K562 (cell line): Measurements from ENCODE around the gene DNAH17. TPM values are rescaled to one million over a fixed set of nuclear protein-coding genes. Genes with fewer than 3 reads are reported as not detected.
A peak's percentile ranks its signal among the peaks of the same experiment; 100 is the strongest.

Source experiments
- ATAC-seq: fragments of 200-7000 bp; cut with Tn5 transposase; 3 replicates; pipeline ENCODE4 v1.9.1; 2020; ENCODE audit warnings: moderate library complexity
- BruUV-seq: library from RNA; stranded (reverse); fragments of 400-500 nt; replicated peaks from 2 replicates; lab custom pipeline; 2021; lab: Mats Ljungman, UMichigan
- CTCF ChIA-PET: fragments of 300-600 bp; formaldehyde crosslinking; extraction: SDS; loops from one replicate; lab custom pipeline; 2021; ENCODE audit warnings: low intra/inter-chr PET ratio; lab: Yijun Ruan, JAX
- POLR2A ChIA-PET: fragments of 300-600, 350-650 bp; sonication (Branson Sonifier 250); formaldehyde crosslinking; extraction: SDS; loops from one replicate; lab custom pipeline; 2021; ENCODE audit warnings: antibody characterized with exemption, inconsistent platforms; lab: Yijun Ruan, JAX
- DNase-seq, 4 experiments: peaks; one replicate each; pipeline versions ENCODE4 v3.0.0 to v3.0.0-alpha.2; 2011 to 2018; ENCODE audit warnings: low spot score in 3 of 4, mixed read lengths in 3 of 4; ENCODE audit errors: extremely low read depth in 1 of 4
- FAIRE-seq: peaks from 2 replicates; lab custom pipeline; 2011; peaks lifted over from hg19 to GRCh38; lab: Jason Lieb, UNC
- H2AFZ ChIP-seq: 2 replicates; pipeline ENCODE4 v1.6.0; 2011; ENCODE audit warnings: low read depth, low read length, control low read depth, inconsistent platforms
- H3K27ac ChIP-seq: fragments of 200-600 bp; 3 replicates; pipeline ENCODE4 v1.8.0; 2011; ENCODE audit warnings: low read depth, mild to moderate bottlenecking, control low read depth, inconsistent platforms, low read length, moderate library complexity, mixed read lengths; ENCODE audit errors: extremely low read depth
- H3K27me3 ChIP-seq, 2 experiments: fragments of 300-600 bp in 1 of 2; 2 replicates in 1 of 2; 3 replicates in 1 of 2; pipeline versions ENCODE4 v1.6.0 to v1.8.0; 2011; ENCODE audit warnings: inconsistent platforms in 2 of 2, low read length in 2 of 2, mild to moderate bottlenecking in 1 of 2, mixed read lengths in 1 of 2, moderate library complexity in 1 of 2; ENCODE audit not compliant: control insufficient read depth in 2 of 2, insufficient read depth in 2 of 2
- H3K36me3 ChIP-seq: fragments of 300-600 bp; 3 replicates; pipeline ENCODE4 v1.8.0; 2011; ENCODE audit warnings: mild to moderate bottlenecking, low read length, inconsistent platforms; ENCODE audit not compliant: control insufficient read depth, insufficient read depth
- H3K4me1 ChIP-seq, 2 experiments: fragments of 200-600 bp in 1 of 2; replicated peaks in 1 of 2; 2 replicates in 1 of 2; 3 replicates in 1 of 2; pipeline versions ENCODE4 v1.5.1 to v1.8.0; 2011; ENCODE audit warnings: inconsistent platforms in 2 of 2, low read length in 2 of 2, mild to moderate bottlenecking in 1 of 2, mixed read lengths in 1 of 2, moderate library complexity in 1 of 2; ENCODE audit not compliant: control insufficient read depth in 2 of 2, insufficient read depth in 2 of 2
- H3K4me2 ChIP-seq: 2 replicates; pipeline ENCODE4 v1.6.1; 2011; ENCODE audit warnings: low read length, control low read depth, inconsistent platforms, mixed read lengths; ENCODE audit not compliant: insufficient read depth
- H3K4me3 ChIP-seq: fragments of 200-600 bp; sonication (generic), shearing (Covaris generic); 2 replicates; pipeline ENCODE4 v1.5.1; 2016; ENCODE audit warnings: control low read depth, inconsistent platforms
- H3K79me2 ChIP-seq: fragments of 200-600 bp; 3 replicates; pipeline ENCODE4 v1.8.0; 2011; ENCODE audit warnings: low read length, inconsistent platforms; ENCODE audit not compliant: control insufficient read depth, insufficient read depth
- H3K9ac ChIP-seq, 2 experiments: 2 replicates each; pipeline versions ENCODE4 v1.6.0 to v1.6.1; 2011; ENCODE audit warnings: low read depth in 2 of 2, low read length in 2 of 2, control low read depth in 1 of 2, inconsistent platforms in 1 of 2, mild to moderate bottlenecking in 1 of 2, mixed read lengths in 1 of 2; ENCODE audit not compliant: insufficient read depth in 1 of 2
- H3K9me1 ChIP-seq: one replicate; pipeline ENCODE4 v1.6.0; 2011; ENCODE audit warnings: inconsistent platforms, mild to moderate bottlenecking, low read length, moderate library complexity; ENCODE audit not compliant: control insufficient read depth, insufficient read depth
- H3K9me3 ChIP-seq: replicated peaks from 2 replicates; pipeline ENCODE4 v1.5.1; 2011; ENCODE audit warnings: low read depth, low read length, inconsistent platforms; ENCODE audit not compliant: control insufficient read depth, insufficient read depth
- H4K20me1 ChIP-seq: replicated peaks from 2 replicates; pipeline ENCODE4 v1.6.1; 2011; ENCODE audit warnings: low read length, inconsistent platforms, mixed read lengths; ENCODE audit not compliant: control insufficient read depth, insufficient read depth
- CBFA2T2 ChIP-seq: fragments of 450-650 bp; conservative IDR thresholded peaks from 2 replicates; pipeline ENCODE4 v1.6.1; 2017; ENCODE audit warnings: mild to moderate bottlenecking
- CBX5 ChIP-seq: IDR thresholded peaks from 2 replicates; pipeline ENCODE4 v1.6.1; 2014; ENCODE audit warnings: low read depth, borderline replicate concordance
- FOXJ2 ChIP-seq: fragments of 200-800 bp; sonication (Bioruptor generic); IDR thresholded peaks from 2 replicates; pipeline ENCODE4 v1.6.1; 2016; ENCODE audit warnings: missing genetic modification characterization, missing compliant biosample characterization
- MAFK ChIP-seq: IDR thresholded peaks from 2 replicates; pipeline ENCODE4 v1.6.1; 2011; ENCODE audit warnings: low read length, improper control_type of control experiment
- SREBF2 ChIP-seq: sonication (generic); formaldehyde crosslinking; IDR thresholded peaks from 2 replicates; pipeline ENCODE4 v1.4.0; 2020; ENCODE audit warnings: mild to moderate bottlenecking, missing genetic modification reagents
- ZMIZ1 ChIP-seq, 2 experiments: fragments of 150-350 bp in 1 of 2; IDR thresholded peaks; 2 replicates each; pipeline ENCODE4 v1.6.1; 2012 to 2016; ENCODE audit warnings: low read depth in 2 of 2, low read length in 2 of 2, mild to moderate bottlenecking in 1 of 2, moderate library complexity in 1 of 2
- ZNF184 ChIP-seq: sonication (generic); formaldehyde crosslinking; IDR thresholded peaks from 2 replicates; pipeline ENCODE4 v1.5.0; 2020; ENCODE audit warnings: missing genetic modification reagents
- ZNF316 ChIP-seq: fragments of 450-650 bp; IDR thresholded peaks from 2 replicates; pipeline ENCODE4 v1.6.1; 2016
- ZNF740 ChIP-seq, 3 experiments: fragments of 200-800 bp in 1 of 3; sonication (Bioruptor generic) in 1 of 3; sonication (generic) in 1 of 3; formaldehyde crosslinking in 1 of 3; IDR thresholded peaks; 2 replicates each; pipeline versions ENCODE4 v1.6.1 to v1.8.0; 2016 to 2022; ENCODE audit warnings: mild to moderate bottlenecking in 2 of 3, missing compliant biosample characterization in 2 of 3, missing genetic modification characterization in 2 of 3, missing genetic modification reagents in 1 of 3
- ZNF778 ChIP-seq: fragments of 450-650 bp; formaldehyde crosslinking; IDR thresholded peaks from 2 replicates; pipeline ENCODE4 v1.4.0; 2020; ENCODE audit warnings: mild to moderate bottlenecking, moderate library complexity
- WGBS: fragments of 100-300 bp; shearing (Covaris generic); methylation state at CpG from one replicate; pipeline ENCODE4 v1.1.6; 2016; ENCODE audit warnings: low coverage, mixed read lengths; ENCODE audit not compliant: insufficient coverage; ENCODE audit errors: missing lambda C conversion rate; 5-methylcytosine and 5-hydroxymethylcytosine counted together
- in situ Hi-C: fragments of 300-500 bp; cut with MboI; formaldehyde crosslinking; loops from 4 replicates; pipeline ENCODE4 v1.15.0; 2018; ENCODE audit warnings: inconsistent platforms, mixed read lengths
- intact Hi-C: fragments of 100-400 bp; cut with micrococcal nuclease; formaldehyde crosslinking; loops from 2 replicates; pipeline ENCODE4 v1.14.2; 2022
- polyA plus RNA-seq, 8 experiments: library from polyadenylated mRNA; depleted of rRNA in 4 of 8; stranded (reverse) in 5 of 8; unstranded in 3 of 8; fragments of >200 nt; fragmentation: Nextera tagmentation in 2 of 8; fragmentation: Illumina TruSeq in 1 of 8; extraction: Ambion mirVana in 2 of 8; extraction: Trizol in 1 of 8; gene quantifications; 2 replicates each; pipeline versions ENCODE4 v1.2.1 to v1.2.3, GENCODE V29; 2011 to 2014; ENCODE audit warnings: inconsistent platforms in 1 of 8, missing spikeins in 1 of 8
- total RNA-seq, 7 experiments: library from RNA; depleted of rRNA in 6 of 7; stranded (reverse); fragments of >200 nt in 6 of 7; fragmentation: Illumina TruSeq in 2 of 7; extraction: Trizol in 2 of 7; gene quantifications; 2 replicates each; pipeline versions ENCODE4 v1.2.1 to v1.2.3, GENCODE V29; 2011 to 2021; ENCODE audit warnings: low replicate concordance in 1 of 7

DNAH17 gene
- total and polyA plus RNA-seq, 9 of the 15 experiments (the other 6 are each of a cell fraction or from before 2014, with no cell fraction given), result under 0.01 to 0.06 (median 0.03) TPM; not detected in 5

GRCh38 chr17:78522031-78522809 lies 55.0 kb downstream of the DNAH17 start:
- Histone ChIP-seq H3K27ac (no peak overlapping the region), H3K27me3 (peaks cover 21 to 53% of the 10 kb centered on the region in 2 experiments), H3K4me1 (peaks cover 0 to 4% of the 10 kb centered on the region in 2 experiments; a peak in 2 of 5 replicates), H2AFZ (no peak overlapping the region), H3K9ac (no peak overlapping the region), H3K9me3 (no peaks in the 10 kb centered on the region), H3K9me1 (no peaks in the 10 kb centered on the region), H3K4me2 (no peak overlapping the region), H4K20me1 (peaks cover 3% of the 10 kb centered on the region; the same call in 1 of the 2 replicates), H3K4me3 (no peak overlapping the region), H3K79me2 (no peaks in the 10 kb centered on the region), H3K36me3 (no peaks in the 10 kb centered on the region)
- no TSS peak for BruUV-seq
- DNase-seq (no peak), ATAC-seq (no peak), FAIRE-seq (no peak)
- POLR2A ChIA-PET, result interaction anchor here (1.0 to 1.1 kb wide), 2 partner anchors 14 to 77 kb away, joined by 4 read pairs; no protein-coding TSS in a partner anchor
- TF ChIP-seq ZNF316 (0 out of 2 replicates have a peak, but pooled peaks have one; percentile 5), SREBF2 (CRISPR knock-in tag) (no peak)
- intact Hi-C loops (no loop called here), in situ Hi-C loops (no loop called here)
- CTCF ChIA-PET, result no interaction called here
- under 1% methylated on average over 16 of the region's 16 CpGs for whole genome bisulfite sequencing

GRCh38 chr17:78517421-78517820 lies 59.8 kb downstream of the DNAH17 start:
- Histone ChIP-seq H2AFZ (no peak overlapping the region), H3K79me2 (no peaks in the 10 kb centered on the region), H3K36me3 (no peaks in the 10 kb centered on the region), H3K4me2 (no peak overlapping the region), H3K9ac (no peak overlapping the region), H3K4me1 (peaks cover 0 to 3% of the 10 kb centered on the region in 2 experiments; a peak in 1 of 5 replicates), H3K27me3 (peaks cover 25 to 50% of the 10 kb centered on the region in 2 experiments), H4K20me1 (no peaks in the 10 kb centered on the region), H3K9me3 (no peaks in the 10 kb centered on the region), H3K9me1 (no peaks in the 10 kb centered on the region), H3K27ac (no peak overlapping the region), H3K4me3 (no peak overlapping the region)
- no peak for ATAC-seq
- ChIA-PET CTCF (no interaction called here), POLR2A (no interaction called here)
- intact Hi-C loops, result no loop called here
- FAIRE-seq, result no peak
- DNase-seq, result no peak
- 0% methylated on average over 2 of the region's 2 CpGs for WGBS
- no TSS peak for BruUV-seq
- in situ Hi-C loops, result no loop called here
- TF ChIP-seq CBX5, result no peak
- no peak for TF ChIP-seq FOXJ2 (tag)
- TF ChIP-seq MAFK, result no peak
- no peak for TF ChIP-seq ZNF184
- no peak for TF ChIP-seq ZNF778 (CRISPR knock-in tag)
- no peak for TF ChIP-seq ZNF740 (CRISPR knock-in tag; IDR thresholded peaks at IDR 0.05)
- no peak for TF ChIP-seq ZNF740 (tag; IDR thresholded peaks at IDR 0.05)
- TF ChIP-seq ZMIZ1 (IDR thresholded peaks at IDR 0.05; ENCODE audit: low read depth in 2 of 2, low read length in 2 of 2), result no peak
- TF ChIP-seq CBFA2T2, result no peak
